LNCaP clone FGC (cell line): ENCODE results near the gene FGGY.

ENCODE experiments used
- DNase-seq: peaks from one replicate; pipeline ENCODE4 v3.0.0-alpha.2; 2011; ENCODE audit warnings: low read depth
- H3K4me3 ChIP-seq: 2 replicates; pipeline ENCODE4 v1.5.1; 2011; ENCODE audit warnings: mild to moderate bottlenecking, low read depth, low read length, control low read depth
- TF ChIP-seq, protein P1 (sequence below): IDR thresholded peaks from 2 replicates; pipeline ENCODE4 v1.5.1; 2012; ENCODE audit warnings: mild to moderate bottlenecking; ENCODE audit not compliant: control insufficient read depth, insufficient read depth; ENCODE audit errors: extremely low read depth

FGGY gene

DNA sequence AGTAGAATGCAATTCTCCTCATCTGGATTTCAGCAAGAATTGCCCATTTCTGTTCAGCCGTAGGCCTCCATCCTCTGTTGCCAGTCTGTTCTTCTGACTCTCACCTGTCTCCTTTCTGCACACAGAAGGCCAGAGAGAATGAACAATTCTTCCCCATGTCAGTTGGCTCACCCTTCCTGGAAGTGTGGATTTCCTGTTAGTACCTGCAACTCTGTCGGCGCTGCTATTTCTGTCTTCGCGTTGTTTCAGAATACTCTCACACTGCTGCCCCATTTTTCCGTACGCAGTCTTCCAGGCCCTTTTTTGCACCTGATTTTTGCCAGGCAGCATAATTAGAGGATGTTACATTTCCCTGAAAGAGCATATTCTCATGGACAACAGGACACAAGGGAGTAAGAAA lies 200.7 kb downstream of the FGGY start:
- H3K4me3 ChIP-seq: no peak overlapping the region
- TF ChIP-seq, protein P1, sequence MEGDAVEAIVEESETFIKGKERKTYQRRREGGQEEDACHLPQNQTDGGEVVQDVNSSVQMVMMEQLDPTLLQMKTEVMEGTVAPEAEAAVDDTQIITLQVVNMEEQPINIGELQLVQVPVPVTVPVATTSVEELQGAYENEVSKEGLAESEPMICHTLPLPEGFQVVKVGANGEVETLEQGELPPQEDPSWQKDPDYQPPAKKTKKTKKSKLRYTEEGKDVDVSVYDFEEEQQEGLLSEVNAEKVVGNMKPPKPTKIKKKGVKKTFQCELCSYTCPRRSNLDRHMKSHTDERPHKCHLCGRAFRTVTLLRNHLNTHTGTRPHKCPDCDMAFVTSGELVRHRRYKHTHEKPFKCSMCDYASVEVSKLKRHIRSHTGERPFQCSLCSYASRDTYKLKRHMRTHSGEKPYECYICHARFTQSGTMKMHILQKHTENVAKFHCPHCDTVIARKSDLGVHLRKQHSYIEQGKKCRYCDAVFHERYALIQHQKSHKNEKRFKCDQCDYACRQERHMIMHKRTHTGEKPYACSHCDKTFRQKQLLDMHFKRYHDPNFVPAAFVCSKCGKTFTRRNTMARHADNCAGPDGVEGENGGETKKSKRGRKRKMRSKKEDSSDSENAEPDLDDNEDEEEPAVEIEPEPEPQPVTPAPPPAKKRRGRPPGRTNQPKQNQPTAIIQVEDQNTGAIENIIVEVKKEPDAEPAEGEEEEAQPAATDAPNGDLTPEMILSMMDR: no peak
- no peak for DNase-seq

DNA sequence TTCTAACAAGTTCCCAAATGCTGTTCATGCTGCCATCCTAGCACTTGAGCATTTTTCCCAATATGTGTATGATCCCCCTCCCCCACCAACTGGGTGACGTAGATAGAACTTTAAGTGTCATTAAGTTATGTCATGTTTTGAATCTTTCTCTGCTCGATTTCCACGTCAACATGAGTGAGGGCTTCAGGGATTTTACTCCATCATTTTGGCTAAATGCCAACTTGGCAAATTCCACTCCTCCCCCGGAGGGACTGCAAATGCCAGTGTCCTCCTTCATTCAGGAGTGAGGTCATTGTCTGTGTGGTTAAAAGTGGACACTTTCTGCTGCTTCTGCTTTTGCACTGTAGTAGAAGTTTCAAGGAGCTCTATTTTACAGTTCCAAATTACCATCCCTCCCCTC lies 201.7 kb downstream of the FGGY start:
- TF ChIP-seq, protein P1: no peak
- DNase-seq: no peak
- no peak overlapping the region for H3K4me3 ChIP-seq

DNA sequence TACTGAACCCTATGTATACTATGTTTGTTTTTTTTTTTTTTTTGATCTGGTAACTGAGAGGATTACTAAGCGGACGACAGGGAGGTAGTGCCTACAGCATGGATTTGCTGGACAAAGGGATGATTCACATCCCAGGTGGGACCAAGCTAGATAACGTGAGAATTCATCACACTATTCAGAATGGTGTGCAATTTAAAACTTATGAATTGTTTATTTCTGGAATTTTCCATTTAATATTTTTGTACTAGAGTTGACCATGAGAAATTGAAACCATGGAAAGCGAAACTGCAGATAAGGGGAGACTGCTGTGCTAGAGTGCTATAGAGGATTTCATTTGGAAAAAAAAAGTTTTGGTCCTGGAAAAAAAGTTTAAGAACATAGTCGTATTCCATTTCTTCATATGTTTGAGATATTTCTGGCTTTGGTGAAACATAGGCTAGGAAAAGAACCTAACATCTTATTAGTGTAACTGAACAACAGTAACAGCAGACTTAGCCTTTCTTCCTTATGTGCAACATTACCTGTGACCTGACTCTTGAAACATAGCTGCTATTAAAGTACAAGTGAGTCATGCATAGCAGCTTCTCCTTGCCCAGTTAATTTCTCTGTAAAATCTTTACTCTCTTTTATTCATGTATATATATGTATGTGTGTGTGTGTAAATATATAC lies 202.5 kb downstream of the FGGY start:
- no peak overlapping the region for H3K4me3 ChIP-seq
- TF ChIP-seq, protein P1: no peak
- no peak for DNase-seq

DNA sequence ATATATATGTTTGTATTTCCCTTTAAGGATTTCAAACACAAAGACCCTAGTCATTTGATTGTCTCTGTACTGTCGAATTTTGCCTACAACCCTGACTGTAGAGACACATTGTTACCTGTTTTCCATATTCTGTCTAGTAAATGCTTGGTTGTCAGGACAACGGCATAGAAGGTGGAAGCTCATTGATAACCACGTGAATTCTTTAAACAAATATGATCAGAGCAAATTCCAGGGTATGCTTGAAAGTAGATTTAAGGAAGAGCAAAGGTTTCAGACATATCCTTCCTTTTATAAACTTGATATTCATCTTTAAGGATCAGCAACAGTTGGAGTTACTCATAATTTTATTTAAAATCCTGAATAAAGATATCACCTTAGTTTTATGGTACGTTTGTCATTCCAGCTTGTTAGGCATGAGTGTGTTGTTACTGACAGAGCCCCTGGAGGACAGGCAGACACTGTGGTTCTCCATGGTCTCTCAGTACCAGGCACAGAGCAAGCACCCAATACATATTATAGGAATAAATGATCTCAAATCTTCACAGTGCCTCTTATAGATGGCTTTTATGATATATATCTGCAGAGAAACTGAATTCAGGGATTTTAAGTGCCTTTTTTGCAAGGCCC lies 203.2 kb downstream of the FGGY start:
- no peak for DNase-seq
- no peak overlapping the region for H3K4me3 ChIP-seq
- TF ChIP-seq, protein P1: no peak

DNA sequence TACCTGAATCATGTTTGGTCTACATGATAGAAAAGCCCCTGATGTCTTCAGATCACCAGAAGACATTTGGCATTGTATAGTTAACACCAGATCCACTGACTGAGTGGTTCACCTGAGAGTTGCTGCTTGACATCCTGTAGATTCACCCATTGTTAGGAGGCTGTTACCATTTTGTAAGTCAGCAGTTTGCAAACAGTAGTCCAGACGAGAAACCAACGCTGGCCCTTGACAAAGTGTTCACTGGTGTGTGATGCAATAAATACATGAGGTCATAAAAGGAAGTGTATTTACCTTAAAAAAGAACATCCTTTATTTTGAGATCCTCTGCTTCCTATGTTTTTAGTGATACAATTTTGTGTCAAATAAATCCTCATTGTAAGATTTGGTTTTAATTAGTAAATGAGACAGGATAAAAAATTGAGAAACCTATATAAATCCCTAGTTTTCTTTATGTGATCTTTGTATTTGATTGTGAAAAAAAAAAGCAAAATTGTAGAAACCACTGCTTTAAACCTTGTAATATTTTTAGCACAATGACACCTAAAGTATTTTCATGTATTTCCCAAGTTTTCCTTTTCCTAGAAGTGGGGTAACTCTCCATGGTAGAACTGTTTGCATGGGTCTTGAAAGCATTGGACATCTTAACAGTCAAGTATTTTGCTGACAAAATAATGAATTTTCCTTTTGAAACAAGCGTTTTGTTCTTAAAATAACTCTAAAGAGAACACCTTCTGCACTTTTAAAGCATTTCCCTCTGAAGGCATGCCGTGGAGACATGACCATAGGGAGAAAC lies 204.3 kb downstream of the FGGY start:
- no peak for DNase-seq
- H3K4me3 ChIP-seq: no peak overlapping the region
- TF ChIP-seq, protein P1: no peak

DNA sequence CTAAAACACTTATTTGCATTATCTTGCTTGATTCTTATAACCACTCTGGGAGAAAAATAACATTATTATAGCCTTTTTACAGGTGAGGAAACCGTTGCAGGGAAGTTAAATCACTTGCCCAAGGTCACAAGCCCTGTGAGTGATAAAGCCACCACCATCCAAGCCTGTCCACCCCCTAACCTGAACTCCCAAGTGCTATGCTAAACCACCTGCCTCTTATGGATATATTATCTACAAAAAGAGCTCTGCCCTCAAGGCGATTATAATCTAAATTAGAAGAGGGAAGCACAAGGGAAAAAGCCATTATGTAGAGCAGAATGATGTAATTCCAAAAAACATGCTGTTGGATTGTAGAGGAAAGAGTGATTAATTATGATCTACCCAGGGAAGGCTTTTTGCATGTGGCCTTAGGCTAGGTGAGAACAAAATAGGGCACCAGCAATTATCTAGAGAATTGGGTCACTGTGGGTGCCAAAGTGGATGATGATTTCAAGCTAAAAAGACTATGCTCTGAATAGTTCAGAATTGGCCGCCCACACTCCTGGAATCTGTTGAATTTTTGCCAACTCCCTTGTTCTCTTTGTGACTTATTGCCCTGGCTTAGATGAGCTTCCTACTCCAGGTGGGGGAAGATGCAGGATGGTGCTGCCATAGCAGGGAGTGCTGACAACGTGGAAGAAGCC lies 205.3 kb downstream of the FGGY start:
- DNase-seq: no peak
- no peak overlapping the region for H3K4me3 ChIP-seq

More for the DNA sequence above, 205.3 kb downstream of the FGGY start:
- TF ChIP-seq, protein P1: no peak
